Measurements from ENCODE around the gene LPCAT2.

LPCAT2 gene

DNA sequence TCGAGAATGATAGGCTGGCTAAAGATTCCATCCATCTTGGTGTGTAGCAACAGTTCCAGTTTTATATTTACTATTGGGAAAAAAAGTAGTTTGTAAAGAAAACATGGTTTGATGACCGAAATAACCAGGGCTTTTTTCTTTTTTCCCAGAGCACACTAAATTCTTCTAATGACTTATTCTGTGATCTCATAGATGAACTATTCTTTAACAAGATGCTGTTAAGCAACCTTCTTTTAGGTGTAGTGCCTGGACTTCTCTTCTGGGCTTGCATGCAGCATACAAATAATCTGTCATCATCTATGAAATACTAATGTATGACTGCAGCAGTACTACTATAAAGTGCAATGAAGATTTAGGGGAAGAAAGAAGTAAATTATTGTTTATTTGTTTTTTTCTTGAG lies 46.6 kb downstream of the LPCAT2 start:
- DNase-seq (ENCODE audit: low read depth), result no peak

DNA sequence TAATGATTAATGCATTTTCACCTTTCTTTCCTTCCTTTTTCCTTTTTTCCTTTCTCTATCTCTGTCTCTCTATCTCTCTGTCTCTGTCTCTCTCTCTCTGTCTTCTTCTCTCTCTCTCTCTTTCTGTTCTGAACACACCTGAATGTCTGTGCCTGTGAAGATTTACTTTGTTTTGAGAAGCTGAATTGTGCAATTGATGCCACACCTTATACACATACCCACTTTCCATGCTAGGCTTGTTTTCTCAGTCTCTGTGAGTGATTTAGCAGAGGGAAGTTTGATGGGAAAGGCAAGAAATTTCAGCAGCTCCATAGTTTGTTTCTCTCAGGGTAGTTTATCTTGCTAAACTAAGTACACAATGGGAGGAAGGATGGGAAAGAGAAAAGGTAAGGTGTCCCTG lies 48.3 kb downstream of the LPCAT2 start:
- DNase-seq (ENCODE audit: low read depth), result no peak

DNA sequence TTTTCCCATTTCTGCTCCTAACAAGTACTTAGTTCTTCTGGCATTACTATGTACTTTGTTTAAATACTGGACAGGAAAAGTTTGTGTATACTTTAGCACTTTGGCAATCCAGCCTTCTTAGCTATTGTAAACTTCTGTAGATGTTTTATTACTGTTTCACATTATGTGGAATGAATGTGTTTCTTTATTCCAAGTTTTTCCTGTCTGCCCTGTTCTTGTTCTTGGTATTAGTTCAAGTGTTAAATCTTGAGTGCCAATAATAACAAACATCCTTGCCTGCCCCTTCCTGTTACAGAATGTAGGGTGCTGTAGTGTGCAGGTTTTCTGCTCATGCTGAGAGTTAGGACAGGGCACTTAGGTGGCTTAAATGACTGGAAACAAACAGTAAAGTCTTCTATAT lies 50.4 kb downstream of the LPCAT2 start:
- no peak for DNase-seq (ENCODE audit: low read depth)

DNA sequence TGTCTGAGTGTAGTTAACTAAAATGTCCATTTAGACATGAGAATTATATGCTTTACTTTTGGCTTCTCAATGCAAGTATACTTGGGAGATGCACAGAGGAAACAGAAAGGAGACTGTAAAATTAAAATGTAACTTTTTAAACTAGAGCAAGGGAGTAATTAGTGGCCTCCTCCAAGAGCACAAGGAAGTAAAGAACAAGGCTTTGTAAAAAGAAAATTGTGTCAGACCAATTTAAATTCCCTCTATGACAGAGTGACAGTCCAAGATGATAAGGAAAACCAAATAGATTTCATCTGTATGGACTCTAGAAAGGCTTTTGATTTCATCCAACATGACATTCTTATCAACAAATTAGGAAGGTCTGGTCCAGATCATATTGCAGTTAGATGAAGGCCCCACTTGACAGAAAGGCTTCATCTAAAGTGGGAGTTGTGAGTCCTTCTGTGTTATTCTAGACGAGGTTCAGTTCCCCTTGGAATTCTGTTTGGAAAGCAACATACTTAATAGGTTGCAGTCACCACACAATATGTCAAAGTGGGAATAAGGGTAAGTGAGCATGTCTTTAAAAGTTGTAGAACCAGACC lies 51.2 kb downstream of the LPCAT2 start:
- no peak for DNase-seq (ENCODE audit: low read depth)

DNA sequence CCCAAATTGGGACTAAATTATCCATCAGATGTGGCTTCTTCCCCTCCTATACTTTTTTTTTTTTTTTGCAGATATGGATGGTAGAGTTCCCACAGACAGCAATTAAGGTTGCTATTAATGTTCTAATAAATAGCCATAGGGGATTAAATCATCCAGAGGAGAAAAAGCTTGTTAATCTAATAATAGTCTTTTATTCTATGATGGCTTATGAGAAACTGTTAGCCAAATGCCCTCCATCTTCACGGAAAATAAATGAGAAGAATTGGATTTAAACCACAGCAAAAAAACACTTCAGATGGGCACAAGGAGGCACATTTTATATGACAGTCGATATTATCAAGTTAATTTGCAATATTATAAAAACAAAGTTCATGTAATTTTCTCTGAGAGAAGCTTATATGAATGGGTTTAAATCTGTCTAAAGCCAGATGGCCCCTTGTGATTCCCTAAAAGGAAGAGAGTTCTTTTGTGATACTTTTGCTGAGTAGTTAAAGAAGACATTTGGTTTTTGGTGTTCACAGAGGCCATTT lies 52.5 kb downstream of the LPCAT2 start:
- DNase-seq (ENCODE audit: low read depth), result no peak

DNA sequence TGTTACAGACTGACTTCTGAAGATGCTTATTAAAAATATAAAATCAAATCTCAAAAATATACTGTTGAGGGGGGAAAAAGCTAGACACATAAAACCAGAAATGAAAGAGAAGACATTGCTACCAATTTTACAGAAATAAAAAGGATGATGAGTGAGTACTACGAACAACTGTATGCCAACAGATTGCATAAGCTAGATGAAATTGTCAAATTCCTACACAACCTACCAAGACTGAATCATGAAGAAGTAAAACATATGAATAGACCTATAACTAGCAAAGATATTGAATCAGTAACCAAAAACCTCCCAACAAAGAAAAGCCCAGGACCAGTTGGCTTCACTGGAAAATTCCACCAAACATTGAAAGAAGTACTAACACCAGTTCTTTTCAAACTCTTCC lies 54.1 kb downstream of the LPCAT2 start:
- DNase-seq (ENCODE audit: low read depth), result no peak

DNA sequence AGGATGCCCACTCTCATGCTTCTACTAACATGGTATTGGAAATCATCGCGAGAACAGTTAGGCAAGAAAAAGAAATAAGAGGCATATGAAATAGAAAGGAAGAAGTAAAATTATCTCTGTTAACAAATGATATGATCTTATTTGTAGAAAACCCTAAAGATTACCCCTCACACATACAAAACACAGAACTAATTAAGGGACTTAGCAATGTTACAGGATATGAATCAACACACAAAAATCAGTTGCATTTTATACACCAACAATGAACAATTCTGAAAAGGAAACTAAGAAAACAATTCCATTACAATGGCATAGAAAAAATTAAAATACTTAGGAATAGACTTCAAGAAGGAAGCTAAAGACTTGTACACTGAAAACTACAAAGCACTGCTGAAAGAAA lies 54.9 kb downstream of the LPCAT2 start:
- no peak for DNase-seq (ENCODE audit: low read depth)

DNA sequence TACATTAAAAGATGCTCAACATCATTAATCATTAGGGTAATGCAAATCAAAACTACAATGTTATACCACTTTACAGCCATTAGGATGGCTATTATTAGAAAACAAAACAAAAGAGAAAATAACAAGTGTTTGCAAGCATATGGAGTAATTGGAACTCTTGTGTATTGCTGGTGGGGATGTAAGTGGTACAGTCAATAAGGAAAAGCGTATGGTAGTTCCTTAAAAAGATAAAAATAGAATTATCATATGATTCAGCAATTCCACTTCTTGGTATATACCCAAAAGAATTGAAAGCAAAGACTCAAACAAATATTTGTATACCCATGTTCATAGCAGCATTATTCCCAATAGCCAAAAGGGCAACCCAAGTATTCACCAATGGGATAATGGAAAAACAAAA lies 56.2 kb downstream of the LPCAT2 start:
- DNase-seq (ENCODE audit: low read depth), result no peak

DNA sequence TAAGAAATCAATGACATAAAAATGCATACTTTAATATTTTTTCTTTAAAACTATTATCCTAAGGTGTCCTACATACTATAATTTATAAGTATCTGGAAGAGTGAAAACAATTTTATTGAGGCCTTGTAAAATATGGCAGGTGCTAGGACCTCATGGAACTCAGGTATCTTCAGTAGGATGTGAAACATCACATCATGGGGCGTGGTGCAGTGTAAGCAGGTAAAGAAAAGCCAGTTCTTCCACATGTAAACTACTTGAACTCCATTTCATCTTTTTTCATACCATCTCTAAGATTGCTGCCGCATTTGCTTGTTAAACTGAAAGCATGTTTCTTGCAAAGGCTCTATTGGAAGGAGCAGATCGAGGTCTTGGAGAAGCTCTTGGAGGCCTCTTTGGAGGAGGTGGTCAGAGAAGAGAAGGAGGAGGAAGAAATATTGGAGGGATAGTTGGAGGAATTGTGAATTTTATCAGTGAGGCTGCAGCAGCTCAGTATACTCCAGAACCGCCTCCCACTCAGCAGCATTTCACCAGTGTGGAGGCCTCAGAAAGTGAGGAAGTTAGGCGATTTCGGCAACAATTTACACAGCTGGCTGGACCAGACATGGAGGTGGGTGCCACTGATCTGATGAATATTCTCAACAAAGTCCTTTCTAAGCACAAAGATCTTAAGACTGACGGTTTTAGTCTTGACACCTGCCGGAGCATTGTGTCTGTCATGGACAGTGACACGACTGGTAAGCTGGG lies 57.7 kb downstream of the LPCAT2 start, which contains the start of gene CAPNS2:
TSS of gene CAPNS2 (plus strand) at position 253 of the 744 bp plus-strand sequence. CDS start at position 326, 73 bp downstream.
- DNase-seq (ENCODE audit: low read depth), result no peak

DNA sequence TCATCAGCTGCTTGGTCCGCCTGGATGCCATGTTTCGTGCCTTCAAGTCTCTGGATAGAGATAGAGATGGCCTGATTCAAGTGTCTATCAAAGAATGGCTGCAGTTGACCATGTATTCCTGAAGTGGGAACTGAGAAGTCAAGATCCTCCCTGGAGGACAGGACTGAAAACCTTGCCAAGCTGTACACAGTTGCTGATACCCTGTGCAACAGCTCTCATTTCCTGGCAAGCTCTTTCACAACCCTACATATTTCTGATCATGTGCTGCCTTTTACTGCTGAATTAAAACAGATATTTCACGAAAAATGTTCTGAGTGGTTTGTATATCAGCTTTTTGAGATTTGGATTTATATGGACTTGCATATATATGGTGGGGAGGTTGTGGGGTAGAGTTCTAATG lies 58.5 kb downstream of the LPCAT2 start:
- DNase-seq (ENCODE audit: low read depth), result no peak

DNA sequence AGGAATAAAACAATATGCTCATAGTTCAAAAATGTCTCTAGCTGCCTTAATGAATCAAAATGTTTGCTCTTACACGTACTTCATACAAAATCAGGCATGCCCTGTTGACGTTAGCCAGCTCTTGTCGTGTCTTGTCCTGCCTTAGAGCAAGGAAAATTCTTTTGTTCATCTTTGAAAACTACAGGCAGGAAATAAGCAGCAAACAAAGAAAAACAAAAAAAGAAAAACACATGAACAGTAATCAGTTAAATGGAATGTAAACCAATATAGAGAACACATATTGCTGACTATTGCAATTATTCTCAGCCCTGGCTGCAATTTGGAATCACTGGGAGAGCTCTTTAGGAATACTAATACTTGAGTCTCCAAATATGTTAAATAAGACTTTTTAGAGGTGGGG lies 59.3 kb downstream of the LPCAT2 start:
- no peak for DNase-seq (ENCODE audit: low read depth)

DNA sequence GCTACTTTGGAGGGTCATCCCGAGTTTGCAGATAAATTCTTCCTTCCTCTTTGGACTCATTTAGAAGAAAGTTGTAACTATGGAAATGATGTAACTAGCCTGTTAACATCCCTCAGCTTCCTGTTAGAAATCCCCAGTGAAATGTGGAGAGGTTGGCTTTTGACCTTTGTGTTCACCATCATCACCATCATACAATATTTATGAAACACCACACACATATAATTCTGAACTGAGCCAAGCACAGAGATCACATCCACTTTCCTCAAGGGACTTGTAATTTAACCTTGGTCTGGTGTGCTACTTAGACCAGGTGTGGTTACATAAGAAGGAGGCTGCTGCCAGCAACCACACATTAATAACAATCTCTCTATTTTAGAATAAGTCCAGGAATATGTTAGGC lies 60.2 kb downstream of the LPCAT2 start:
- DNase-seq (ENCODE audit: low read depth), result no peak

DNA sequence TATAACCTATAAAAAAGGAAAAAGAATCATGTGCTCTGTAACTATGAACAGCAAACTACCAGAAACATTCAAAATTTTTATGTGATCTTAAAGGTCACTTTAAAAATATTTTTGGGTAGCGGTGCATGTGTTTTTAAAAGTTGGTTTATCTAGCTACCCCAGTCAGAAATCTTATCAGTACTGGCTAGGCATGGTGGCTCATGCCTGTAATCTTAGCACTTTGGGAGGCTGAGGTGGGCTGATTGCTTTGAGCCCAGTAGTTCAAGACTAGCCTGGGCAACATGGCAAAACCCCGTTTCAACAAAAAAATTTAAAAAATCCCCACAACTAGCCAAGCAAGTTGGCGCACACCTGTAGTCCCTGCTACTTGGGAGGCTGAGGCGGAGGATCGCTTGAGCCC lies 61.3 kb downstream of the LPCAT2 start:
- no peak for DNase-seq (ENCODE audit: low read depth)

DNA sequence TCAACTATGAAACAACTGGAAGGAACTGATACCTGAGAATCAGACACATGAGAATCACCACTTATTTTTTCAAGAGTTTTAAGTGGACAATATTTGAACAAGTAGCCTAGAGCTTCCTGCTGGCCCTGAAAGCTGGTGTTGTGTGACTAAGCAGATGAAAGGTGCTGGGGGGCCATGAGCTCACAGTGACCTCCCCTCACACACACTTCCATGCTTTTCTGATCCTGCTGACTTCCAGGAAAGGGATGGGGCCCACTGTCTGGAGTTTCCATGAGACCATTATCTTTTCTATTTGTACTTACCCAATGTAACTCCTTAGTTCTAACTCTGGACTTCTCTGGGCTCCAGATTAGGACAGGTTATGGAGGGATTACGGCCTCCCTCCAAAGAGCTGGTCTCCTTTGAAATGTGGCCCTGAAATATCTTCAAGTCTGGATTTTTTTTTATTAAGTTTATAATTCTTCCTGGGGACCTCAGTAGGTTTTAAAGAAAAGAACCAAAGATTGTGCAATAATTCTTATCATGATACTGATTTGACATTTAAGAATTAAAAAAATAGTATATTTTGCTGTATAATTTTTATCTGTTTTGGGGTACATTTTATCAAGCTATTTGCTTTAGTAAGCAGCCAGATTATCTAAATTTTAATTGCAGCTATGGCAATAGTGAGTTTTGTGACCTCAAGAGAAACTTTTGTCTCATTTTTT lies 62.5 kb downstream of the LPCAT2 start:
- no peak for DNase-seq (ENCODE audit: low read depth)

DNA sequence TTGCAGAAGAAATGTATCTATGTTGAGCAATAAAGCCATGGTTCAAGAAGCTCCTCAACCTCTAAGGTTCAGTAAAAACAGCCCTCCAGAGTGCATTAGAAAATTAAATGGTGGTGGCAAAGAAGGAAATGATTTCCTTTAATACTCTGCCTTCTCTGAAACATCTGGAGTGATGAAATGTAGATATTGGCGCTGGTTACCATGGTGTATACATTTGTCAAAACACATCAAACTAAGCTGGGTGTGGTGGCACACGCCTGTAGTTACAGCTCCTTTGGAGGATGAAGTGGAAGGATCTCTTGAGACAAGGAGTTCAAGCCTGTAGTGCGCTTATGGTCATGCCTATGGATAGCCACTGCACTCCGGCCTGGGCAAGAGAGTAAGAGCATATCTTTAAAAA lies 63.6 kb downstream of the LPCAT2 start:
- DNase-seq (ENCODE audit: low read depth), result no peak

DNA sequence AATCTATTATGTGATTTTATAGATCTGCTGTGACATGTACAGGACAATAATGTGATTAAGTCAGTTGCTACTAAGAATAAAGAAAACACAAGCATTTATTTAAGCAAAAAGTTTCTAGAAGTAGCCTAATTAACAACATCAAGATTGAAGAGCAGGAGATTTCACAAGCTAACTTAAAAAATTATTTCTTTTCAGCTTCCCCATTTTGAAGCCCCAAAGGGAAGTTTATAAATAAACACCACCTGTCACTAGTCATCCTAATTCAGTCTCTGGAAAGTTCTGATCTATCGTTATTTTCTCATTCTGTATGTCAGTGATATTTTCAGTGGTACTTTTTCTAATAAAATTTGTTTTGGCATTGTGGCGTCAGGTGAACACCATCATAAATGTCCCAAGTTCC lies 65.9 kb downstream of the LPCAT2 start:
- no peak for DNase-seq (ENCODE audit: low read depth)

DNA sequence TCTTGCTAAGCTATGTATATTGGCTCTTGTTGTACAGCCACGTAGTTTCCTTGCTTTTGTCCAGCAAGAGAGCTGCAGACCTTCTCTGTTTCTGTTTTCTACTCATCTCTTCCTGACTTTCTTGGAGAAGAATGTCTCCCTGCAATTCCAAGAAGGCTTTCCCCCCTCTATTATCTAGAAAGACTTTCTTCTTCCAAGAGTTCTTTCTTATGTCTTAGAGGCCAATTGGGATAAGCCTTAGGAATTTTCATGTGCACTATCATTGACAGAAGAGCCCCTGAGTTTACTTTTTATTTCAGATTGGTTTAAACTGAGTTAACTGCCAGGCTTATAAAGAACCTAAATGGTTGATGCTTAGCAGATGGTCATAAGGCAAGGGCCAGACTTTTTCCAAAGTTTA lies 66.6 kb downstream of the LPCAT2 start:
- no peak for DNase-seq (ENCODE audit: low read depth)

DNA sequence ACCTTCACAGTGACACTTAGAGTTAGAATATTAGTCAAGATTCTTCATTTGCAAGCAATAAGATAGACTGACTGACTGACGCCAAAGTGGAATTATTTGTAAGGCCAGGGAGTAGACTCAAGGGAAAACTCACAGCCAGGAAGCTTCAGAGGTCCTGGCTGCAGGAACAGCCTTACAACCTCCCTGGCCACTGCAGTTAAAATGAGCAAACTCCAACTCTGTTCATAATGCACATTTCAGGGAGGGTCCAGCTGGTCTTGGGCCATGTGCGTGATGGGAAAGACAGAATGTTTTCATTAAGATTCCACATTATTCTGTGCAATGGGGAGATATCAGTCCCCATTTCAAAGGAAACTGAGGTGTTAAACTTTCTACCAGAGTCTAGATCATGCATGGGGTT lies 67.5 kb downstream of the LPCAT2 start:
- DNase-seq (ENCODE audit: low read depth), result no peak

DNA sequence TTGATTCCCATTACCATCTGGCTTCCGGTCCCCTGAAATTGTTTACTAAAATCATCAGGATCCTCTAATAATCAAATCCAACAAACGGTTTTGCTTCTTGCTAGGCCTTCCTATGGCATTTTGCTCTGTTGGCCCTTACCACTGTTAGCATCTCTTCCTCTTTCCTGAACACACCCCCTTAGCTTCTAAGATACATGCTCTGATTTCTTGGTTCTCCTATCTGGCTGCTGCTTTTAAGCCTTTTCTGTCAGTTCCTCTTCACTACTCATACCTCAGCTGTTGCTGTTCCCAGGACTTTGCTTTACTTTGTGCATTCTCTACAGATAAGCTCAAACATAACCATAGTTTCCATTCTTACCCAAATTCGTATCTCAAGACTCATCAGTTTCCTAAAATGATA lies 69.0 kb downstream of the LPCAT2 start:
- no peak for DNase-seq (ENCODE audit: low read depth)

DNA sequence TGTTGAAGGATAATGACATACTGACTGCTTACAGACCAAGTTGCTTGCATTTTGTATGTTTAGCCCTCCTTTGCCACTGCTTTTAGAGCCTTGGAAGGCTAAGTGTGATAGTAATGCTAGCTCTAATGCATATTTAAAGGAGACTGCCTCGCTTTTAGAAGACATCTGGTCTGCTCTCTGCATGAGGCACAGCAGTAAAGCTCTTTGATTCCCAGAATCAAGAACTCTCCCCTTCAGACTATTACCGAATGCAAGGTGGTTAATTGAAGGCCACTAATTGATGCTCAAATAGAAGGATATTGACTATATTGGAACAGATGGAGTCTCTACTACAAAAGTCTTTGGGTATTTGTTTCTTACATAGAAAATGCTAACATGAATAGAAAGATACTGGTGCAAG lies 76.8 kb downstream of the LPCAT2 start:
- DNase-seq (ENCODE audit: low read depth), result no peak

DNA sequence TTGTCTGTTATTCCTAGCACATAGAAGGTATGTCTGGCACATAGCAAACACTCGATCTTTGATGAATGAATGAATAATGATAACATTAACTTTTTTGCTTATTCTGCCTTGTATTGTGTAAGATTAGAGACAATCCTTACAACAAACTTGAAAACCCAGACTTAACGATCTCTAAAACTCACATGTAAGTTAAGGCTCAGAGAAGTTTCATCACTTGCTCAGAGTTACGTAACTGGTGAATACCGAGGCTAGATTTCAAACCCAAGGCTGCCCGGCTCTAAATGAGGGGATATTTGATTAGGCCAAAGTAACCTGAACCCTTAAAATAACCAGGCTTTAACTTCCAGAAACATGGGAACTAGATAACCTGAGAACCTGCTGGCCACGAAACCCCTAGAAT lies 79.9 kb downstream of the LPCAT2 start:
- DNase-seq (ENCODE audit: low read depth), result no peak

DNA sequence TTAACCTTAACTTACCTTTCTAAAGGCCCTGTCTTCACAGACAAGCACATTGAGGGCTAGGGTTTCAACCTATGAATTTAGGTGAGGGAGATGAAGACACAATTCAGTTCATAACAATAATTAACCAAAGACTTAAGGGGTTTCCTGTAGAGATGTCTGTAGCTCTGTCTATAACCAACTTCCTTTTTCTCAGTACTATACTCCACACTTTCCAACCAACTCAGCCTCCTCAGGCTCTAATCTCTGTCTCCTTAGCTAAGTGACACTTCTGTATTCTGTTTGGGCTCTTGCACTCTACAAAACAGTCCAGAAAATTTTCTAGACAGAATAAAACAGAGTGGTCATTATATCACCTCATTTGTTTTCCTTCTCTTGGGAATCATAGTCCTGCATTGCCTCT lies 83.4 kb downstream of the LPCAT2 start:
- no peak for DNase-seq (ENCODE audit: low read depth)

DNA sequence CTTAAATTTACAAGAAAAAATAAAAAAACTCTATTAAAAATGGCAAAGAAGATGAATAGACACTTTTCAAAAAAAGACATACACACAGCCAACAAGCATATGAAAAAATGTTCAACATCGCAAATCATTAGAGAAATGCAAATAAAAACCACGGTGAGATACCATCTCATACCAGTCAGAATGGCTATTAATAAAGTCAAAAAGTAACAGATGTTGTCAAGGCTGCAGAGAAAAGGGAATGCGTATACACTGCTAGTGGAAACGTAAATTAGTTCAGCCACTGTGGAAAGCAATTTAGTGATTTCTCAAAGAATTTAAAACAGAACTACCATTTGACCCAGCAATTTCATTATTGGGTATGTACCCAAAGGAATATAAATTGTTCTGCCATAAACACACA lies 89.1 kb downstream of the LPCAT2 start:
- DNase-seq (ENCODE audit: low read depth), result no peak
